ENCODE data around the gene GLRX5.

GLRX5 gene

GRCh38 chr14:95519699-95520098, 15.2 kb upstream of the GLRX5 start:
- no peak for FAIRE-seq

- FAIRE-seq: no peak
Observed at GRCh38 chr14:95520346-95520745, 14.5 kb upstream of the GLRX5 start.

- FAIRE-seq: no peak
Observed at GRCh38 chr14:95521001-95521400, 13.8 kb upstream of the GLRX5 start.

- no peak for FAIRE-seq
Observed at GRCh38 chr14:95522116-95522515, 12.7 kb upstream of the GLRX5 start.

- FAIRE-seq: no peak
Observed at GRCh38 chr14:95522556-95522955, 12.3 kb upstream of the GLRX5 start.

- FAIRE-seq: no peak
Observed at GRCh38 chr14:95523051-95523814, 11.6 kb upstream of the GLRX5 start.

- no peak for FAIRE-seq
Observed at GRCh38 chr14:95523815-95524448, 10.9 kb upstream of the GLRX5 start.

GRCh38 chr14:95524706-95525512, 9.9 kb upstream of the GLRX5 start:
- no peak for FAIRE-seq

GRCh38 chr14:95525999-95526398, 8.9 kb upstream of the GLRX5 start:
- FAIRE-seq: no peak

- FAIRE-seq: no peak
Observed at GRCh38 chr14:95526483-95527386, 8.1 kb upstream of the GLRX5 start.

- FAIRE-seq: no peak
Observed at GRCh38 chr14:95527387-95528002, 7.4 kb upstream of the GLRX5 start.

GRCh38 chr14:95529216-95529615, 5.6 kb upstream of the GLRX5 start:
- FAIRE-seq: no peak

- FAIRE-seq: no peak
Observed at GRCh38 chr14:95530473-95531276, 4.2 kb upstream of the GLRX5 start.

- no peak for FAIRE-seq
Observed at GRCh38 chr14:95531473-95531872, 3.4 kb upstream of the GLRX5 start.

- no peak for FAIRE-seq
Observed at GRCh38 chr14:95531969-95532368, 2.9 kb upstream of the GLRX5 start.

- no peak for FAIRE-seq
Observed at GRCh38 chr14:95533391-95533821, 1.4 kb upstream of the GLRX5 start.

GRCh38 chr14:95533822-95534221, 1.0 kb upstream of the GLRX5 start:
- FAIRE-seq: no peak

- FAIRE-seq: no peak
Observed at GRCh38 chr14:95535226-95536021, 574 bp downstream of the GLRX5 start.

GRCh38 chr14:95536036-95536593, 1.3 kb downstream of the GLRX5 start:
- FAIRE-seq: no peak

GRCh38 chr14:95536671-95537070, 1.8 kb downstream of the GLRX5 start:
- FAIRE-seq: no peak

Measured in islet of Langerhans (tissue), 1 donor.